ENCODE measurements around the gene SDK1. TPM values are rescaled to one million over a fixed set of nuclear protein-coding genes. Genes with fewer than 3 reads are reported as not detected.

Gene SDK1
- total RNA-seq, 1 experiment from 2014 or later, result 9.3 TPM

DNA sequence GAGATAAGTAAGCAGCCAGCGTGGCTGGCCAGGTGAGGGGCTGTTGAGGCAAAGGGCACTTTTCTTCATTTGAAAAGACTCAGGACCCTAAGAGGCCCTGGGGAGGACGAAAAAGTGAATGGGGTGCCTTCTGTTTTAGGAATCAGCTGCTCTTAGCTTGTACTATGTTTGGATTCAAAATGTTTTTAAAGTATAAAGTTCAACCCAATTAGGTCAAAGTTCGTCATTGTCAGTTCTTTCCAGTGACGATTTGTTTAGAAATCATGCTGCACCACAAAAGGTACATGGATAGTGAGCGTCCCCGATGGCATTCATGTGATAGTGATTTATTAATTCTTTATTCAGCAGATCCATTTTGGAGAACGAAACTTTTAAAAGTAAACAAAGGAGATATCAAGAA lies 338.2 kb downstream of the SDK1 start:
- no peaks in the 10 kb centered on the region for H3K4me1 Mint-ChIP-seq
- ATAC-seq (no peak), DNase-seq (ENCODE audit: low spot score) (no peak)
- H3K27ac Mint-ChIP-seq, result no peak overlapping the region
- H3K4me3 Mint-ChIP-seq, result no peak overlapping the region
- ChIA-PET POLR2A (no interaction called here), CTCF (no interaction called here)
- peaks cover 3% of the 10 kb centered on the region; the same call in 1 of the 2 replicates for H3K36me3 Mint-ChIP-seq
- H3K9me3 Mint-ChIP-seq, result no peaks in the 10 kb centered on the region
- no peaks in the 10 kb centered on the region; the same call in 1 of the 2 replicates for H3K27me3 Mint-ChIP-seq (ENCODE audit: low read depth)
- TF ChIP-seq JUN (CRISPR knock-in tag; IDR thresholded peaks at IDR 0.05), result no peak
- TF ChIP-seq, protein P1, sequence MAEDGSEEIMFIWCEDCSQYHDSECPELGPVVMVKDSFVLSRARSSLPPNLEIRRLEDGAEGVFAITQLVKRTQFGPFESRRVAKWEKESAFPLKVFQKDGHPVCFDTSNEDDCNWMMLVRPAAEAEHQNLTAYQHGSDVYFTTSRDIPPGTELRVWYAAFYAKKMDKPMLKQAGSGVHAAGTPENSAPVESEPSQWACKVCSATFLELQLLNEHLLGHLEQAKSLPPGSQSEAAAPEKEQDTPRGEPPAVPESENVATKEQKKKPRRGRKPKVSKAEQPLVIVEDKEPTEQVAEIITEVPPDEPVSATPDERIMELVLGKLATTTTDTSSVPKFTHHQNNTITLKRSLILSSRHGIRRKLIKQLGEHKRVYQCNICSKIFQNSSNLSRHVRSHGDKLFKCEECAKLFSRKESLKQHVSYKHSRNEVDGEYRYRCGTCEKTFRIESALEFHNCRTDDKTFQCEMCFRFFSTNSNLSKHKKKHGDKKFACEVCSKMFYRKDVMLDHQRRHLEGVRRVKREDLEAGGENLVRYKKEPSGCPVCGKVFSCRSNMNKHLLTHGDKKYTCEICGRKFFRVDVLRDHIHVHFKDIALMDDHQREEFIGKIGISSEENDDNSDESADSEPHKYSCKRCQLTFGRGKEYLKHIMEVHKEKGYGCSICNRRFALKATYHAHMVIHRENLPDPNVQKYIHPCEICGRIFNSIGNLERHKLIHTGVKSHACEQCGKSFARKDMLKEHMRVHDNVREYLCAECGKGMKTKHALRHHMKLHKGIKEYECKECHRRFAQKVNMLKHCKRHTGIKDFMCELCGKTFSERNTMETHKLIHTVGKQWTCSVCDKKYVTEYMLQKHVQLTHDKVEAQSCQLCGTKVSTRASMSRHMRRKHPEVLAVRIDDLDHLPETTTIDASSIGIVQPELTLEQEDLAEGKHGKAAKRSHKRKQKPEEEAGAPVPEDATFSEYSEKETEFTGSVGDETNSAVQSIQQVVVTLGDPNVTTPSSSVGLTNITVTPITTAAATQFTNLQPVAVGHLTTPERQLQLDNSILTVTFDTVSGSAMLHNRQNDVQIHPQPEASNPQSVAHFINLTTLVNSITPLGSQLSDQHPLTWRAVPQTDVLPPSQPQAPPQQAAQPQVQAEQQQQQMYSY (CRISPR knock-in tag; IDR thresholded peaks at IDR 0.05), result no peak
- no peak for TF ChIP-seq TP53 (CRISPR knock-in tag; IDR thresholded peaks at IDR 0.05)
- no peak for TF ChIP-seq MYBL2 (CRISPR knock-in tag; IDR thresholded peaks at IDR 0.05)
- TF ChIP-seq SP1 (CRISPR knock-in tag; conservative IDR thresholded peaks at IDR 0.05), result no peak
- TF ChIP-seq FOXK1 (CRISPR knock-in tag; IDR thresholded peaks at IDR 0.05), result no peak
- no peak for TF ChIP-seq GTF2I (CRISPR knock-in tag; conservative IDR thresholded peaks at IDR 0.05)
- TF ChIP-seq ZNF396 (CRISPR knock-in tag; IDR thresholded peaks at IDR 0.05; ENCODE audit: borderline replicate concordance), result no peak
- no peak for TF ChIP-seq CREB1 (CRISPR knock-in tag; IDR thresholded peaks at IDR 0.05)
- no peak for TF ChIP-seq ATF1 (CRISPR knock-in tag; IDR thresholded peaks at IDR 0.05)
- TF ChIP-seq, protein P2, sequence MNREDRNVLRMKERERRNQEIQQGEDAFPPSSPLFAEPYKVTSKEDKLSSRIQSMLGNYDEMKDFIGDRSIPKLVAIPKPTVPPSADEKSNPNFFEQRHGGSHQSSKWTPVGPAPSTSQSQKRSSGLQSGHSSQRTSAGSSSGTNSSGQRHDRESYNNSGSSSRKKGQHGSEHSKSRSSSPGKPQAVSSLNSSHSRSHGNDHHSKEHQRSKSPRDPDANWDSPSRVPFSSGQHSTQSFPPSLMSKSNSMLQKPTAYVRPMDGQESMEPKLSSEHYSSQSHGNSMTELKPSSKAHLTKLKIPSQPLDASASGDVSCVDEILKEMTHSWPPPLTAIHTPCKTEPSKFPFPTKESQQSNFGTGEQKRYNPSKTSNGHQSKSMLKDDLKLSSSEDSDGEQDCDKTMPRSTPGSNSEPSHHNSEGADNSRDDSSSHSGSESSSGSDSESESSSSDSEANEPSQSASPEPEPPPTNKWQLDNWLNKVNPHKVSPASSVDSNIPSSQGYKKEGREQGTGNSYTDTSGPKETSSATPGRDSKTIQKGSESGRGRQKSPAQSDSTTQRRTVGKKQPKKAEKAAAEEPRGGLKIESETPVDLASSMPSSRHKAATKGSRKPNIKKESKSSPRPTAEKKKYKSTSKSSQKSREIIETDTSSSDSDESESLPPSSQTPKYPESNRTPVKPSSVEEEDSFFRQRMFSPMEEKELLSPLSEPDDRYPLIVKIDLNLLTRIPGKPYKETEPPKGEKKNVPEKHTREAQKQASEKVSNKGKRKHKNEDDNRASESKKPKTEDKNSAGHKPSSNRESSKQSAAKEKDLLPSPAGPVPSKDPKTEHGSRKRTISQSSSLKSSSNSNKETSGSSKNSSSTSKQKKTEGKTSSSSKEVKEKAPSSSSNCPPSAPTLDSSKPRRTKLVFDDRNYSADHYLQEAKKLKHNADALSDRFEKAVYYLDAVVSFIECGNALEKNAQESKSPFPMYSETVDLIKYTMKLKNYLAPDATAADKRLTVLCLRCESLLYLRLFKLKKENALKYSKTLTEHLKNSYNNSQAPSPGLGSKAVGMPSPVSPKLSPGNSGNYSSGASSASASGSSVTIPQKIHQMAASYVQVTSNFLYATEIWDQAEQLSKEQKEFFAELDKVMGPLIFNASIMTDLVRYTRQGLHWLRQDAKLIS (CRISPR knock-in tag; IDR thresholded peaks at IDR 0.05; ENCODE audit: borderline replicate concordance), result no peak
- no peak for TF ChIP-seq ETV6 (CRISPR knock-in tag; IDR thresholded peaks at IDR 0.05)
- no peak for TF ChIP-seq ZNF138 (CRISPR knock-in tag; conservative IDR thresholded peaks at IDR 0.05)
- no peak for TF ChIP-seq NR3C1 (CRISPR knock-in tag; conservative IDR thresholded peaks at IDR 0.05; ENCODE audit: low read depth)
- TF ChIP-seq, protein P3, sequence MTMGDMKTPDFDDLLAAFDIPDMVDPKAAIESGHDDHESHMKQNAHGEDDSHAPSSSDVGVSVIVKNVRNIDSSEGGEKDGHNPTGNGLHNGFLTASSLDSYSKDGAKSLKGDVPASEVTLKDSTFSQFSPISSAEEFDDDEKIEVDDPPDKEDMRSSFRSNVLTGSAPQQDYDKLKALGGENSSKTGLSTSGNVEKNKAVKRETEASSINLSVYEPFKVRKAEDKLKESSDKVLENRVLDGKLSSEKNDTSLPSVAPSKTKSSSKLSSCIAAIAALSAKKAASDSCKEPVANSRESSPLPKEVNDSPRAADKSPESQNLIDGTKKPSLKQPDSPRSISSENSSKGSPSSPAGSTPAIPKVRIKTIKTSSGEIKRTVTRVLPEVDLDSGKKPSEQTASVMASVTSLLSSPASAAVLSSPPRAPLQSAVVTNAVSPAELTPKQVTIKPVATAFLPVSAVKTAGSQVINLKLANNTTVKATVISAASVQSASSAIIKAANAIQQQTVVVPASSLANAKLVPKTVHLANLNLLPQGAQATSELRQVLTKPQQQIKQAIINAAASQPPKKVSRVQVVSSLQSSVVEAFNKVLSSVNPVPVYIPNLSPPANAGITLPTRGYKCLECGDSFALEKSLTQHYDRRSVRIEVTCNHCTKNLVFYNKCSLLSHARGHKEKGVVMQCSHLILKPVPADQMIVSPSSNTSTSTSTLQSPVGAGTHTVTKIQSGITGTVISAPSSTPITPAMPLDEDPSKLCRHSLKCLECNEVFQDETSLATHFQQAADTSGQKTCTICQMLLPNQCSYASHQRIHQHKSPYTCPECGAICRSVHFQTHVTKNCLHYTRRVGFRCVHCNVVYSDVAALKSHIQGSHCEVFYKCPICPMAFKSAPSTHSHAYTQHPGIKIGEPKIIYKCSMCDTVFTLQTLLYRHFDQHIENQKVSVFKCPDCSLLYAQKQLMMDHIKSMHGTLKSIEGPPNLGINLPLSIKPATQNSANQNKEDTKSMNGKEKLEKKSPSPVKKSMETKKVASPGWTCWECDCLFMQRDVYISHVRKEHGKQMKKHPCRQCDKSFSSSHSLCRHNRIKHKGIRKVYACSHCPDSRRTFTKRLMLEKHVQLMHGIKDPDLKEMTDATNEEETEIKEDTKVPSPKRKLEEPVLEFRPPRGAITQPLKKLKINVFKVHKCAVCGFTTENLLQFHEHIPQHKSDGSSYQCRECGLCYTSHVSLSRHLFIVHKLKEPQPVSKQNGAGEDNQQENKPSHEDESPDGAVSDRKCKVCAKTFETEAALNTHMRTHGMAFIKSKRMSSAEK (CRISPR knock-in tag; IDR thresholded peaks at IDR 0.05; ENCODE audit: borderline replicate concordance), result no peak
- no peak for TF ChIP-seq SMAD4 (CRISPR knock-in tag; IDR thresholded peaks at IDR 0.05)
- no peak for TF ChIP-seq FOXP1 (CRISPR knock-in tag; IDR thresholded peaks at IDR 0.05; ENCODE audit: borderline replicate concordance)
- TF ChIP-seq, protein P4, sequence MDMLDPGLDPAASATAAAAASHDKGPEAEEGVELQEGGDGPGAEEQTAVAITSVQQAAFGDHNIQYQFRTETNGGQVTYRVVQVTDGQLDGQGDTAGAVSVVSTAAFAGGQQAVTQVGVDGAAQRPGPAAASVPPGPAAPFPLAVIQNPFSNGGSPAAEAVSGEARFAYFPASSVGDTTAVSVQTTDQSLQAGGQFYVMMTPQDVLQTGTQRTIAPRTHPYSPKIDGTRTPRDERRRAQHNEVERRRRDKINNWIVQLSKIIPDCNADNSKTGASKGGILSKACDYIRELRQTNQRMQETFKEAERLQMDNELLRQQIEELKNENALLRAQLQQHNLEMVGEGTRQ (CRISPR knock-in tag; IDR thresholded peaks at IDR 0.05), result no peak
- TF ChIP-seq, protein P5, sequence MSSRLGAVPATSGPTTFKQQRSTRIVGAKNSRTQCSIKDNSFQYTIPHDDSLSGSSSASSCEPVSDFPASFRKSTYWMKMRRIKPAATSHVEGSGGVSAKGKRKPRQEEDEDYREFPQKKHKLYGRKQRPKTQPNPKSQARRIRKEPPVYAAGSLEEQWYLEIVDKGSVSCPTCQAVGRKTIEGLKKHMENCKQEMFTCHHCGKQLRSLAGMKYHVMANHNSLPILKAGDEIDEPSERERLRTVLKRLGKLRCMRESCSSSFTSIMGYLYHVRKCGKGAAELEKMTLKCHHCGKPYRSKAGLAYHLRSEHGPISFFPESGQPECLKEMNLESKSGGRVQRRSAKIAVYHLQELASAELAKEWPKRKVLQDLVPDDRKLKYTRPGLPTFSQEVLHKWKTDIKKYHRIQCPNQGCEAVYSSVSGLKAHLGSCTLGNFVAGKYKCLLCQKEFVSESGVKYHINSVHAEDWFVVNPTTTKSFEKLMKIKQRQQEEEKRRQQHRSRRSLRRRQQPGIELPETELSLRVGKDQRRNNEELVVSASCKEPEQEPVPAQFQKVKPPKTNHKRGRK (CRISPR knock-in tag; IDR thresholded peaks at IDR 0.05; ENCODE audit: borderline replicate concordance), result no peak

All from WTC11 (cell line).